ENCODE results near the gene PPP3CA. TPM values are rescaled to one million over a fixed set of nuclear protein-coding genes. Genes with fewer than 3 reads are reported as not detected.
A peak's percentile ranks its signal among the peaks of the same experiment; 100 is the strongest.

Gene PPP3CA
- total RNA-seq, 1 experiment from 2014 or later: 33.8 TPM

DNA sequence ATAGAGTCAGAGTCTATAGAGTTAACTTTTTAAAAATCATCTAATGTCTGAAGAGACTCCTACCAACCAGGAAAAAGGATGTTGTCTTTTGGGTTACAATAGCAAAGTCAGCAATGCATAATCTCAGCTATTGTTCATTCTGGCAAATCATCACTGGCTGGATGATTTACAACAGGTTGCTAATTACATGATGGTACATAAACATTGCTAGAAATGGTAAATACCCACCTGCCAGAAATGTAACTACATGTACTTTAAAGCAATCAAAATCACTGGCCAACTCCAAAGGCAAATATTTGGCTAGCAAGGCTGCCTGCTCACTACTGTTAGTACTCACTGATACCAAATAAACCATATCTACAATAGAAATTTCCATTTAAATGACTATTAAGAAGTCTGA lies 91.1 kb downstream of the PPP3CA start:
- TF ChIP-seq, protein P1, sequence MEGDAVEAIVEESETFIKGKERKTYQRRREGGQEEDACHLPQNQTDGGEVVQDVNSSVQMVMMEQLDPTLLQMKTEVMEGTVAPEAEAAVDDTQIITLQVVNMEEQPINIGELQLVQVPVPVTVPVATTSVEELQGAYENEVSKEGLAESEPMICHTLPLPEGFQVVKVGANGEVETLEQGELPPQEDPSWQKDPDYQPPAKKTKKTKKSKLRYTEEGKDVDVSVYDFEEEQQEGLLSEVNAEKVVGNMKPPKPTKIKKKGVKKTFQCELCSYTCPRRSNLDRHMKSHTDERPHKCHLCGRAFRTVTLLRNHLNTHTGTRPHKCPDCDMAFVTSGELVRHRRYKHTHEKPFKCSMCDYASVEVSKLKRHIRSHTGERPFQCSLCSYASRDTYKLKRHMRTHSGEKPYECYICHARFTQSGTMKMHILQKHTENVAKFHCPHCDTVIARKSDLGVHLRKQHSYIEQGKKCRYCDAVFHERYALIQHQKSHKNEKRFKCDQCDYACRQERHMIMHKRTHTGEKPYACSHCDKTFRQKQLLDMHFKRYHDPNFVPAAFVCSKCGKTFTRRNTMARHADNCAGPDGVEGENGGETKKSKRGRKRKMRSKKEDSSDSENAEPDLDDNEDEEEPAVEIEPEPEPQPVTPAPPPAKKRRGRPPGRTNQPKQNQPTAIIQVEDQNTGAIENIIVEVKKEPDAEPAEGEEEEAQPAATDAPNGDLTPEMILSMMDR (IDR thresholded peaks at IDR 0.05; ENCODE audit: insufficient read depth in 1 of 2, low read depth in 1 of 2, low read length in 1 of 2, severe bottlenecking in 1 of 2, unreplicated experiment in 1 of 2): no peak
- Mint-ChIP-seq H3K4me3 (ENCODE audit: unreplicated experiment) (no peak overlapping the region), H3K4me1 (ENCODE audit: low read depth, unreplicated experiment) (no peaks in the 10 kb centered on the region), H3K9me3 (ENCODE audit: unreplicated experiment) (peaks cover 10% of the 10 kb centered on the region), H3K27ac (ENCODE audit: unreplicated experiment) (no peak overlapping the region), H3K27me3 (ENCODE audit: insufficient read depth, unreplicated experiment) (no peaks in the 10 kb centered on the region), H3K36me3 (ENCODE audit: insufficient read depth, unreplicated experiment) (no peaks in the 10 kb centered on the region)
- no peaks in the 10 kb centered on the region for H3K36me3 ChIP-seq (ENCODE audit: control insufficient read depth, insufficient read depth, low read length)
- H3K9me3 ChIP-seq: no peaks in the 10 kb centered on the region
- ChIA-PET CTCF (no interaction called here), POLR2A (interaction anchor here (0.6 kb wide), 1 partner anchor 375 kb away, joined by 3 read pairs; no protein-coding TSS in a partner anchor)
- intact Hi-C loops (cut with micrococcal nuclease; ENCODE audit: unreplicated experiment): no loop called here
- BruUV-seq (replicated peaks): no TSS peak
- H3K27me3 ChIP-seq (replicated peaks; ENCODE audit: control insufficient read depth, insufficient read depth, low read length): no peaks in the 10 kb centered on the region
- peak in 1 of 2 experiments; percentile 10 for DNase-seq
- H3K4me1 ChIP-seq: peaks cover 8% of the 10 kb centered on the region
- no peak overlapping the region for H3K4me3 ChIP-seq (ENCODE audit: low read depth, low read length)

DNA sequence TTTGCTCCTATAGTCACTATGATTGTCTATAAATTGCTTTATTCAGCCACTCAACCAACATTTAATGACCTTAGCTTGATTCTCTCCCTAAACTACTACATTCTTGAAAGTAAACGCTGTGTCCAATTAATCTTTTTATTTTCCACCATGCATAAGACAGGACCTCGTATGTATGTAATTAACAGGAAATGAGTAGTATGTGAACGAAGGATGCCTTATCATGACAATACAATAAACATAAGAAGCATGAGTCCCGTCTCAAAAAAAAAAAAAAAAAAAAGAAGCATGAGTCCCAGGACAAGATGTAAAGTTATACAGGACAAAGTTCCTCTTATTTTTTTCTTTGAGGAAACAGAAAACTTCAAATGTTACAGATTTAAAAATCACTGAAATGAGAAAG lies 92.5 kb downstream of the PPP3CA start:
- Histone ChIP-seq H3K4me3 (ENCODE audit: low read depth, low read length) (no peak overlapping the region), H3K27me3 (replicated peaks; ENCODE audit: control insufficient read depth, insufficient read depth, low read length) (no peaks in the 10 kb centered on the region), H3K9me3 (no peaks in the 10 kb centered on the region), H3K36me3 (ENCODE audit: control insufficient read depth, insufficient read depth, low read length) (no peaks in the 10 kb centered on the region), H3K4me1 (peaks cover 8% of the 10 kb centered on the region)
- no TSS peak for BruUV-seq (replicated peaks)
- CTCF ChIA-PET: no interaction called here
- TF ChIP-seq, protein P1 (IDR thresholded peaks at IDR 0.05; ENCODE audit: insufficient read depth in 1 of 2, low read depth in 1 of 2, low read length in 1 of 2, severe bottlenecking in 1 of 2, unreplicated experiment in 1 of 2): no peak
- Mint-ChIP-seq H3K9me3 (ENCODE audit: unreplicated experiment) (peaks cover 10% of the 10 kb centered on the region), H3K4me3 (ENCODE audit: unreplicated experiment) (no peak overlapping the region), H3K27me3 (ENCODE audit: insufficient read depth, unreplicated experiment) (no peaks in the 10 kb centered on the region), H3K36me3 (ENCODE audit: insufficient read depth, unreplicated experiment) (no peaks in the 10 kb centered on the region), H3K27ac (ENCODE audit: unreplicated experiment) (no peak overlapping the region), H3K4me1 (ENCODE audit: low read depth, unreplicated experiment) (no peaks in the 10 kb centered on the region)
- intact Hi-C loops (cut with micrococcal nuclease; ENCODE audit: unreplicated experiment): no loop called here
- DNase-seq: no peak
- POLR2A ChIA-PET: no interaction called here

DNA sequence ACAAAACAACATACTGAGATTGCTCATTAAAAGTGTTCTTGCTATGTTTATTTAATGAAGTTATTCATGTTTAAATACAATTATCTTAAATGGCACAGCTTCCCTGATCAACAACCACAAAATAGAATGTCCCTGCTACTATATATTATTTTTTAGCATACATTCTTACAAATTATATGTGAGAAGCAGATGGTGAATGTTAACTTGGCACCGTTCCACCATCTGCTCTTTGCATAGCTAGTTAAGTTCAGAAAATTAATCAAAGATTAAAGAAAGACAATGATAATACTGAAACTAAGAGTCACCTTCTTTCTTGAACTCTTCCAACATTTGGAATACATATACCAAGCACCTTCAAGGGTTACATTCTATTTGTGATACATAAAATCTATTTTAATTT lies 94.2 kb downstream of the PPP3CA start:
- POLR2A ChIA-PET: no interaction called here
- TF ChIP-seq, protein P1 (IDR thresholded peaks at IDR 0.05; ENCODE audit: insufficient read depth in 1 of 2, low read depth in 1 of 2, low read length in 1 of 2, severe bottlenecking in 1 of 2, unreplicated experiment in 1 of 2): no peak
- no peak overlapping the region for H3K27ac Mint-ChIP-seq (ENCODE audit: unreplicated experiment)
- H3K9me3 Mint-ChIP-seq (ENCODE audit: unreplicated experiment): no peaks in the 10 kb centered on the region
- H3K27me3 Mint-ChIP-seq (ENCODE audit: insufficient read depth, unreplicated experiment): no peaks in the 10 kb centered on the region
- no peak overlapping the region for H3K4me3 ChIP-seq (ENCODE audit: low read depth, low read length)
- H3K36me3 ChIP-seq (ENCODE audit: control insufficient read depth, insufficient read depth, low read length): no peaks in the 10 kb centered on the region
- DNase-seq: no peak
- no peaks in the 10 kb centered on the region for H3K36me3 Mint-ChIP-seq (ENCODE audit: insufficient read depth, unreplicated experiment)
- peaks cover 8% of the 10 kb centered on the region for H3K4me1 ChIP-seq
- intact Hi-C loops (cut with micrococcal nuclease; ENCODE audit: unreplicated experiment): no loop called here
- H3K9me3 ChIP-seq: no peaks in the 10 kb centered on the region
- BruUV-seq (replicated peaks): no TSS peak
- H3K4me1 Mint-ChIP-seq (ENCODE audit: low read depth, unreplicated experiment): no peaks in the 10 kb centered on the region
- CTCF ChIA-PET: no interaction called here
- H3K4me3 Mint-ChIP-seq (ENCODE audit: unreplicated experiment): no peak overlapping the region
- H3K27me3 ChIP-seq (replicated peaks; ENCODE audit: control insufficient read depth, insufficient read depth, low read length): no peaks in the 10 kb centered on the region
